GM12874 (cell line): ENCODE results near the gene SNAPC1.

ENCODE experiments used
- TF ChIP-seq, protein P1 (sequence below): IDR thresholded peaks from 2 replicates; pipeline ENCODE4 v1.5.1; 2011; ENCODE audit warnings: low read depth, mild to moderate bottlenecking, control low read depth, low read length, moderate library complexity; ENCODE audit not compliant: insufficient read depth

SNAPC1 gene

GRCh38 chr14:61739133-61739532, 23.1 kb upstream of the SNAPC1 start:
- TF ChIP-seq, protein P1, sequence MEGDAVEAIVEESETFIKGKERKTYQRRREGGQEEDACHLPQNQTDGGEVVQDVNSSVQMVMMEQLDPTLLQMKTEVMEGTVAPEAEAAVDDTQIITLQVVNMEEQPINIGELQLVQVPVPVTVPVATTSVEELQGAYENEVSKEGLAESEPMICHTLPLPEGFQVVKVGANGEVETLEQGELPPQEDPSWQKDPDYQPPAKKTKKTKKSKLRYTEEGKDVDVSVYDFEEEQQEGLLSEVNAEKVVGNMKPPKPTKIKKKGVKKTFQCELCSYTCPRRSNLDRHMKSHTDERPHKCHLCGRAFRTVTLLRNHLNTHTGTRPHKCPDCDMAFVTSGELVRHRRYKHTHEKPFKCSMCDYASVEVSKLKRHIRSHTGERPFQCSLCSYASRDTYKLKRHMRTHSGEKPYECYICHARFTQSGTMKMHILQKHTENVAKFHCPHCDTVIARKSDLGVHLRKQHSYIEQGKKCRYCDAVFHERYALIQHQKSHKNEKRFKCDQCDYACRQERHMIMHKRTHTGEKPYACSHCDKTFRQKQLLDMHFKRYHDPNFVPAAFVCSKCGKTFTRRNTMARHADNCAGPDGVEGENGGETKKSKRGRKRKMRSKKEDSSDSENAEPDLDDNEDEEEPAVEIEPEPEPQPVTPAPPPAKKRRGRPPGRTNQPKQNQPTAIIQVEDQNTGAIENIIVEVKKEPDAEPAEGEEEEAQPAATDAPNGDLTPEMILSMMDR, result no peak

DNA sequence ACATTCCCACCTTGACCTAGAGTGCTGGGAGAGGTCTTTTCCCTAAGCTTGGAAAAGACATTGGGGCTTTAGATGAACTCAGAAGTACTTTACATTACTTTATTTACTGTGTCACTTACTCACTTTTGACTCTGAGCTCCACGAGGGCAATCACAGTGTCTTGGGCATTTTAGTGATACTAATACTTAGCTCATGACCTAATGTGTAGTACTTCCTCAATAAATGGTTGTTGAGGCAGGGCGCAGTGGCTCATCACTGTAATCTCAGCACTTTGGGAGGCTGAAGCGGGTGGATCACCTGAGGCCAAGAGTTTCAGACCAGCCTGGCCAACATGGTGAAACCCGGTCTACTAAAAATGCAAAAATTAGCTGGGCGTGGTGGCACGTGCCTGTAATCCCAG, 19.8 kb upstream of the SNAPC1 start:
- TF ChIP-seq, protein P1, result no peak

GRCh38 chr14:61744238-61744637, 18.0 kb upstream of the SNAPC1 start:
- TF ChIP-seq, protein P1, result no peak

GRCh38 chr14:61746881-61747280, 15.3 kb upstream of the SNAPC1 start:
- TF ChIP-seq, protein P1, result no peak

GRCh38 chr14:61747342-61747741, 14.9 kb upstream of the SNAPC1 start:
- TF ChIP-seq, protein P1, result no peak

DNA sequence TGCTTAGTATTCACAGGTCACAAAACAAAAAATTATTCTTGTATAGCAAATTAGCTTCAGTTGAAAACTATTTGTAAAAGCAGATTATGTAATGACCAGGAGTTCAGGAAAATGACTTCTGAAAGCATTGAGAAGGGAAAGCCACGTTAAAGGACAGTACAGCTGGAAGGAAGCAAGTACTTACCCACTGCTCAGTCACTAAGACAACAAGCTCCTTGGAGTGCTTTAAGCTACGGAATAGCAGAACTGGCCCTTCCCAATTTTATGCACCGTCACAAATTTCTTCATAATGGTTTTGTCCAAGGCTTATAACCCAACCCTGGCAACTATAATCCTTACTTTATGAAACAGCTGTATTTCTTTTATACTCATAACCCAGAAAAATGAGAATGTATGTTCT, 13.0 kb upstream of the SNAPC1 start:
- TF ChIP-seq, protein P1, result no peak

GRCh38 chr14:61749867-61750266, 12.4 kb upstream of the SNAPC1 start:
- TF ChIP-seq, protein P1, result no peak
